B cell (primary cell): ENCODE data around the gene CHFR.

Experiments
- CTCF ChIP-seq: fragments of 200-600 bp; IDR thresholded peaks from one replicate; pipeline ENCODE4 v1.8.0; 2022; ENCODE audit warnings: antibody characterized with exemption, mild to moderate bottlenecking
- EZH2 ChIP-seq: IDR thresholded peaks from 2 replicates; pipeline ENCODE4 v1.6.1; 2012; ENCODE audit warnings: borderline replicate concordance, low read depth, mild to moderate bottlenecking, moderate library complexity, low read length; ENCODE audit not compliant: insufficient read depth, poor library complexity, severe bottlenecking

GRCh38 chr12:132807295-132808092 lies 79.9 kb downstream of the CHFR start:
- no peak for TF ChIP-seq CTCF
- TF ChIP-seq EZH2: no peak
